OCI-M2 (cell line): ENCODE data around the gene ITGA5.

Source experiments
- DNase-seq: peaks from one replicate; lab custom pipeline; 2025; ENCODE audit not compliant: unreplicated experiment; lab: John Stamatoyannopoulos, UW

Gene ITGA5

GRCh38 chr12:54431911-54432814 lies 13.1 kb upstream of the ITGA5 start:
- DNase-seq, result no peak

DNA sequence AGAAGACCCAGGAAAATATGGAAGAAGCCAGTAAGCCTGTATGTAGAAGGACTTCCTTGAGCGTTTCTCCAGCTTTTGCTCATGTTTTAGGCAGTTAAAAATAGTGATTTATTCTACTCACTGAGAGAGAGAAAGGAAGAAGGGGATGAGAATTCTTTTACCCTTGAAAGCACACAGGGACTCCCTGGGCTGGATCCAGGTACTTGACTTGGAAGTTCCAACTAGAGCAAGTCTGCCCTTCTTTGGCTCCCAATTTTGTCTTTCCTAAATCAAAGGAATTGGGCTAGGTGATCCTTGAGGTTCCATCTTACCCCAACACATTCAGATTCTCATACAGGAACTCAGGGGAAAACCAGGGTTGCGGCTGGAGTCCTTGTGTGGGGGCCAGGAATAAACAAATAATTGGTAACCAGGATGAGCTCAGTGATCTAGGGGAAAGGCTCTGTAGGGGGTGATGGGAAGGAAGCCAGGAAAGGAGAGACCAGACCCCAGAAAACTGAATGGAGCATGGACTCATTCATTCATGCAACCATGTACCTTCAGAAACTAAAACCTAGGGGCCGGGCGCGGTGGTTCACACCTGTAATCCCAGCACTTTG lies 11.5 kb upstream of the ITGA5 start:
- no peak for DNase-seq

DNA sequence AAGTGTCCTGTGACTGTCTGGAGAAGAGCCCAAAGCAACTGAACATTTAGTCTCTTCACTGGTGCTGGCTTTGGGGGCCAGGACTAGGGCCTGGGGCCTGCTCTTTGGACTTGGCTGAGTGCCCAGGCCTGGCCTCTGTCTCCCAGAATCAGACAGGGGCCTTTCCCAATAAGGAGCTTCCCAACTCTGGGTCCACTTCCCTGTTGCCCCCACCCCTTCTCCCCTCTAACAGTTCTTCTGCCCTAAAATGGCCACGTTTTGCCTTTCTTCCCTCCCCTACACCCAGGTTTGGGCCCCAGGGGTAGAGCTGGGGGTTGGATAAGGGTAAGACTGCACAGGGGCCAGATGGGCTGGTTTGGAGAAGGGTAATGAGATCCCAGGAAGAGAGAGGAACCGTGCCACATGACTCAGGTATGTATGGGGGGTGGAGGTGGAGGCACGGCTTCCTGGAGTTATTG lies 10.0 kb upstream of the ITGA5 start:
- DNase-seq, result no peak

- DNase-seq, result no peak
Measured at GRCh38 chr12:54428050-54429013, 9.3 kb upstream of the ITGA5 start.

GRCh38 chr12:54427106-54427505 lies 8.0 kb upstream of the ITGA5 start:
- DNase-seq, result no peak

GRCh38 chr12:54426690-54427089 lies 7.6 kb upstream of the ITGA5 start:
- no peak for DNase-seq

DNA sequence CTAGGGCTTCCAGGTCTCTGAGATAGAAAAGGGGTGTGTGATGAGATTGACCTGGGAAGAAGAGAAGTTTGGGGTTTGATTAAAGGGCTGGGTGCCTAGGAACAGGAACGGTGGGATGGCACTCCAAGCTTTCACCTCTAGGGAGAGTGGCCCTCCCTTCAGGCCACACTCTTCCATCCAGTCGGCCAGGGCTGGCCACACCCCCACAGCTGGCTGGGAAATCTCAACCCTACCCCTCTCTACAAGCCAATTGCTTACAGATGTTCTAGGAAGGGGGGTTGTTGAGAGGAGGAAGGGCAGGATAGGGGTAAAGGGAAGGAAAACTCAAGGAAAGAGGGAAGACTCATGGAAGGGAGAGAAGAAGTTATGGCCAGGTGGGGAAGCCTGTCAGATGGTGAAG lies 6.6 kb upstream of the ITGA5 start:
- DNase-seq, result no peak

DNA sequence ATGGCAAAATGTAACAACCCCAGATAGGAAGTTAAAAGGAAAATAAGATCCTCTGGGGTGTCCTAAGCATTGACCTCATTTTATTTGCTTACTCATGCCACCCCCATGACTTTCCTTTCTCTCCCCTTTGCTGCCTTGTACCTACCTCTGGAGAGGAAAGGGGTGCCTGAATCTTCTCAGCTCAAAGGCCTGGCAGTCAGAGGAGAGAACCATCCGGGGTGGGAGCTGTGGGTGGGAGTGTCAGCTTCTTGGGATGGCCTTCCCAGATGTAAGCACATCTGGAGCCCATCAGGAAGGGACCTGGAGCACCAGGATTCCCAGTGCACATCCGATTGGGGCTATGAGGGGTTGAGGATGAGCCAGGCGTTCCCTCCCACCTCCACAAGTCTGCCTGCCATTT lies 5.2 kb upstream of the ITGA5 start:
- DNase-seq, result no peak

GRCh38 chr12:54423816-54424150 lies 4.7 kb upstream of the ITGA5 start:
- no peak for DNase-seq

DNA sequence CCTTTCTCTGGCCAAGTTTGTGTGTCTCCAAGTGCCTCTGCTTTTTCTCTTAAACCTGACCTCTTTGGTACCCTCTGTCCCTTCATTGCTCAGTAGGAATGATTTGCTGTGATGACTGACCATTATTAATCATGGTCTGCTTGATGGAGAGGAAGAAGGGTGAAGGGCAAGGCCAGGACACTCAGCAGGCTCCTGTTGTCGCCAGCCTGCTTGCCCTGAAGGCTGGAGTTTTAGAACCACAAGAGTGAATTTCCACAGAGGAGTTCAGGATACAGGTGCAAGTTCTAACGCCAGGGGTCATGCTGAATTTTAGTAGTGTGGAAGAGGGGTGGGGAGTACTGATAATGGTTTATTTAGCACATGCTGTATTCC lies 2.8 kb upstream of the ITGA5 start:
- no peak for DNase-seq

DNA sequence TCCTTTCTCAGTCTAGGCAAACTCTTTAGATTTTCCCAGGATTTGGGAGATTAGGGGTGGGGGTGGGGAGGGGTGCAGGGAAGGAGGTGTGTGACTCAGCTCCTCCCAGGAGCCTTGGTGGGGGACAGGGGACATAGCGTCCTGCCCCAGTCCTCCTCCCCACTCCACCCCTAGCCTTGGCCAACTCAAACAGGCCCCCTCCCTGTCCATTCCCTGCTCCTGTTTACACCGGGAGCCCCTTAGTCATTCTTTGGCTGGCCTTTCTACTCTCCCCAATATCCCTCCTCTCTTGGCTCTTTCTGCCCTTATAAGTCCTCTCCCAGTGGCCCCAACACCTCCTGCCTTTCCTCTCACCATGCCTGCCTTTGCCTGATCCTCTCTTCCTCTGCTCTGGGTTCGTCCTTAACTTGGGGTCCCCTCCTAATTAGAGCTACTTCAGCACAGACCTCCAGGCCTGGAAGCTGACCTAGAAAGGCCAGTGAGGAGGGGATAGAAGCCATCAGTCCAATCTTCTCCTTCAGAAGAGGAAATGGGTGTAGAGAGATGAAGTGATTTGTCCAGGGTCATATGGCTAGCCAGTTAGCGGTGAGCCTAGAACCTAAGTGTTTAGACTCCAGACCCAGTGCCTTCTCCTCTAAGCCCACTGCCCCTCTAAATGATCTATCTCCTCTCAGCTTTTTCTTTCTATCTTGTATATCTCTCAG lies 2.3 kb upstream of the ITGA5 start:
- DNase-seq, result no peak

DNA sequence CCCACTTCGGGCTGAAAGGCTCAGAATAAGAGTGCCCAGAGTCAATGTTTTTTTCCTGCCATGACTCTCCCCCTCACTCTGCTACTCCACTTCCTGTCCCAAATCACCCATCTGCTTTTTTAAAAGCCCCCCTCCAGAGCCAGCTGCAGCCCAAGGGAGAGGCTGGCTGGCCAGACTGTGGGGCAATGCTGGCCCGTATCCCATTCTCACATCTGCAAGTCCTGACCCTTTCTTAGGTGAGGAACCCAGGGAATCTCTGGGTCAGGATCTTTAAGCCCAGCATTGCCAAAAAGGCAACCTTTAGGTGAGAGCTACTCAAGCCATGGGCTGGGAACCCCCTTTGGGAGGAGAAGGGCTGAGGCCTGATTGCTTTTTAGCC lies 1.7 kb upstream of the ITGA5 start:
- no peak for DNase-seq

DNA sequence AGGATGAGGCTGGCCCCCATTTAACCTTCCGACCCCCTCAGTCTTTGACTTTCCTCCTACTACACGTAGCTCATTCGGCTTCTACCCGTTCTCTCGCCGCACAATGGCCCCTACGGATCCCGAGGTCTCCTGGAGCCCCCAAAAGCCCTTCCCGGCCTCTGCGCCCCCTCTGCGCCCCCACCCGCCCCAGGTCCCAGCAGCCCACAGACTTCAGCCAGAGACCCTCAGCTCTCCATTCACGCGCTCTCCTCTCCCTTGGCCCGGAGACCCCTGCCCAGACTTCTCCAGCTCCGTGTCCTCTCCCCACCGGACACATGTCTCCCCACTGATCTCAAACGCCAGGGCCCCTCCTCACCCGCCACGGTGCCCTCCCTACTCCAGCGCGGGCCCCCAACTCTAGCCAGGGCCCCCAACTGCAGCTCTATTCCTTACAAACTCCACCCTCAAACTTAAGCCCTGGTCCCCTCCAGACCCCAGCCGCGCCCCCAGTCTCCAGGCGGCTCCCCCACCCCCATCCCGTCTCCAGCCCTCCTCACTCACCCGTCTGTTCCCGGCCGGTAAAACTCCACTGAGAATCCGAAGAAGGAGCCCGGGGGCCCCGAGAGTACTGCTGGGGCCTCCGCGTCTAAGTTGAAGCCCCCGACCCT lies 502 bp downstream of the ITGA5 start:
- no peak for DNase-seq

- DNase-seq, result no peak
Measured at GRCh38 chr12:54417712-54418440, 1.2 kb downstream of the ITGA5 start.

GRCh38 chr12:54416687-54417603 lies 2.1 kb downstream of the ITGA5 start:
- DNase-seq, result no peak

DNA sequence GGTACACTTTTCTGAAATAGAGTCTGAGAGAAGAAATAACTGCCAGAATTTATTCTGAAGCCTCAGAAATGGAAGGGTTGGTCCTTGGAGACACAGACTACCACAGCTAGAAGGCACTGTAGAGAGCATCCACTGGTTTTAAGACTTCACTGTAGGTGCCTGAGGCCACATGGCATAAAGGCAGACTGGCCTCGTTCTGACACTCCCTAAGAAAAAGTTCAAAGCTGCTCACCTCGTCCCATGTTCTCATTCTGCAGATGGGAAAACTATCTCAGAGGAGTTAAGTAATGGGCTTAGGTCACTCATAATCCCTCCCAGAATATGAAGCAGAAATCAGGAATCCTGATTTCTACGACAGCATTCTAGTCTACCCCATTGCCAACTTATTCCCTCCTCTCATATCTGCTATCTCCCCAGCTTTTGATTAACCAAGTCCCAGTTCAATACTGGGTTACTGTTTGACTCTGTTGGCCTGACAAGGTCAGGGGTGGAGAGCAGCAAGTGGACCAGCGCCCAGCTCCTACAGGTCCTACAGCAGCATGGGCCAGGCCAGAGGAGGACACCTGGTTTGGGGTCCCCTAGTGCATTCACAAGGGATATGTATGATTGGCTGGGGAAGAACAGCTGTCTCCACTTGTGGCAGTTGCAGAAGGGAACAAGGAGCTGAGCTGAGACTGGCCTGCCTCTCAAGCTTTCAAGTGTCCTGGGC lies 3.7 kb downstream of the ITGA5 start:
- no peak for DNase-seq

- DNase-seq, result no peak
Measured at GRCh38 chr12:54413284-54414190, 5.5 kb downstream of the ITGA5 start.
